Activated T-cell treated with anti-CD3 and anti-CD28 coated beads, Interleukin-2, amount 50 U/mL, for 48 hours (primary cell): ENCODE results near the gene CD109.

ENCODE experiments used
- DNase-seq, 2 experiments: peaks; one replicate each; pipeline ENCODE4 v3.0.0-alpha.2; 2020

CD109 gene

DNA sequence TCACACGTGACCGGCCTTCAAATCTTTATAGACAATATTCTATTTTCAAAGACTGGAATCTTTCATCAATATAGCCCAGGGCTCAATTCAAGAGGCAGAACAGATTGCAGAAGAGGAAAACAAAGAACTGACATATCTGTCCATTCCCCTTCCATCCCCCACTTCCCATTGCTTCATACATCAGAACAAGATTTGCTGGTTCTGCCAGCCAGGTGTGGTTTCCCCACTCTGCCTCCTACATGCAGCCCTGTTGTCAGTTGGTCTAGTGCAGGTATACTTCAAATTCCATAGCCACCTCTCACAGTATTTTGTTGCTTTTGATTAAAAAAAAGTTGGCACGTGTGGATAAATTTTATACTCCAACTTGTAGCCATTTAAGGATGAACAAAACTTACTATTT, 174.9 kb downstream of the CD109 start:
- DNase-seq, result no peak

DNA sequence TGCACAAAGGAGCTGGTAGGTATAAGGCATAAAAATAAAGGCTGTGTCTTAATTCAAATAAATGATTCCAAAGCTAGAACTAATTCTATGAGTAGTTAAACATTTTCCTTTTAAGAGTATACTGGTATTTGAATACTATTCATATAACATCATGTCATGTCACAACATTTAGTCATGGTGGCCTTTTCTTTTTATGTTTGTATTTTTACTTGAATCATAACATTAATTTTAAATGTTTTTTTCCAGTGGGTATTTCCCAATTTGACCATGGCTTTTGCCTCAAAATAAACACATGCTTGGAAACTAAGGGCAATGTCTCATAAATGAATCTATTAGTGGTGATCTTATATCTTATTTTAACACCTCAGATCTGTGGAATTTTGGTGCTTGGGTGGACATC, 177.1 kb downstream of the CD109 start:
- DNase-seq, result no peak
